Mucosa of rectum (tissue), 2 donors: ENCODE measurements around the gene METTL6.
"Not testable (repeated sequence)": the region's sequence is repeated elsewhere in the genome, so short reads cannot be mapped to it uniquely, and the experiment has no call there.

Source experiments
- H3K27ac ChIP-seq, 2 donors: one replicate each; pipeline ENCODE4 v1.7.0; 2013; ENCODE audit warnings: inconsistent platforms in 2 of 2, low read depth in 2 of 2, low read length in 2 of 2
- H3K27me3 ChIP-seq, 2 donors: one replicate each; pipeline ENCODE4 v1.7.0; 2013; ENCODE audit warnings: low read length in 2 of 2; ENCODE audit not compliant: control insufficient read depth in 2 of 2, insufficient read depth in 2 of 2
- H3K36me3 ChIP-seq, 2 donors: one replicate each; pipeline ENCODE4 v1.7.0; 2013; ENCODE audit warnings: low read length in 2 of 2; ENCODE audit not compliant: control insufficient read depth in 2 of 2, insufficient read depth in 2 of 2
- H3K4me1 ChIP-seq, 2 donors: one replicate each; pipeline ENCODE4 v1.7.0; 2013; ENCODE audit warnings: low read length in 2 of 2, mild to moderate bottlenecking in 1 of 2; ENCODE audit not compliant: control insufficient read depth in 2 of 2, insufficient read depth in 2 of 2
- H3K4me3 ChIP-seq, 2 donors: one replicate each; pipeline ENCODE4 v1.7.0; 2013; ENCODE audit warnings: low read length in 2 of 2
- H3K9ac ChIP-seq, 2 donors: one replicate each; pipeline ENCODE4 v1.7.0; 2013; ENCODE audit warnings: low read length in 2 of 2, low read depth in 1 of 2, mild to moderate bottlenecking in 1 of 2
- H3K9me3 ChIP-seq, 2 donors: one replicate each; pipeline ENCODE4 v1.7.0; 2013; ENCODE audit warnings: low read length in 2 of 2; ENCODE audit not compliant: control insufficient read depth in 2 of 2
- donor health status: healthy.
- donor health status: Normal muscosa, but diverticular disease.

The METTL6 gene

GRCh38 chr3:15409239-15409638, 18.1 kb downstream of the METTL6 start:
- peaks cover 0 to 2% of the 10 kb centered on the region in 2 donors for H3K4me1 ChIP-seq
- H3K4me3 ChIP-seq: no peak overlapping the region
- H3K27me3 ChIP-seq: no peaks in the 10 kb centered on the region
- no peak overlapping the region for H3K9ac ChIP-seq
- no peaks in the 10 kb centered on the region for H3K9me3 ChIP-seq
- peaks cover 15 to 18% of the 10 kb centered on the region in 2 donors for H3K36me3 ChIP-seq
- no peak overlapping the region for H3K27ac ChIP-seq

- no peak overlapping the region for H3K9ac ChIP-seq
- no peak overlapping the region for H3K27ac ChIP-seq
- H3K4me1 ChIP-seq: peaks cover 0 to 2% of the 10 kb centered on the region in 2 donors
- peaks cover 2 to 4% of the 10 kb centered on the region in 2 donors for H3K36me3 ChIP-seq
- no peaks in the 10 kb centered on the region for H3K27me3 ChIP-seq
- H3K4me3 ChIP-seq: no peak overlapping the region
- H3K9me3 ChIP-seq: no peaks in the 10 kb centered on the region
Observed at GRCh38 chr3:15405448-15406050, 21.8 kb downstream of the METTL6 start.

- Histone ChIP-seq H3K9me3 (no peaks in the 10 kb centered on the region), H3K9ac (no peak overlapping the region), H3K4me3 (no peak overlapping the region), H3K4me1 (peaks cover 0 to 2% of the 10 kb centered on the region in 2 donors), H3K36me3 (peaks cover 0 to 1% of the 10 kb centered on the region in 2 donors), H3K27me3 (no peaks in the 10 kb centered on the region), H3K27ac (no peak overlapping the region)
Observed at GRCh38 chr3:15404767-15405166, 22.6 kb downstream of the METTL6 start.

GRCh38 chr3:15403965-15404364, 23.4 kb downstream of the METTL6 start:
- Histone ChIP-seq H3K27me3 (no peaks in the 10 kb centered on the region), H3K36me3 (no peaks in the 10 kb centered on the region), H3K9ac (no peak overlapping the region), H3K4me3 (no peak overlapping the region), H3K27ac (no peak overlapping the region), H3K9me3 (no peaks in the 10 kb centered on the region), H3K4me1 (peaks cover 0 to 2% of the 10 kb centered on the region in 2 donors)

- Histone ChIP-seq H3K27me3 (no peaks in the 10 kb centered on the region), H3K27ac (no peak overlapping the region), H3K9ac (no peak overlapping the region), H3K4me3 (no peak overlapping the region), H3K9me3 (no peaks in the 10 kb centered on the region), H3K36me3 (no peaks in the 10 kb centered on the region), H3K4me1 (peaks cover 0 to 2% of the 10 kb centered on the region in 2 donors)
Observed at GRCh38 chr3:15403495-15403894, 23.8 kb downstream of the METTL6 start.

GRCh38 chr3:15401936-15402335, 25.4 kb downstream of the METTL6 start:
- Histone ChIP-seq H3K27me3 (no peaks in the 10 kb centered on the region), H3K9me3 (no peaks in the 10 kb centered on the region), H3K9ac (no peak overlapping the region), H3K36me3 (no peaks in the 10 kb centered on the region), H3K4me3 (no peak overlapping the region), H3K4me1 (peaks cover 0 to 2% of the 10 kb centered on the region in 2 donors), H3K27ac (no peak overlapping the region)

- H3K4me1 ChIP-seq: no peaks in the 10 kb centered on the region
- no peak overlapping the region for H3K4me3 ChIP-seq
- H3K27ac ChIP-seq: no peak overlapping the region
- H3K36me3 ChIP-seq: no peaks in the 10 kb centered on the region
- no peaks in the 10 kb centered on the region for H3K27me3 ChIP-seq
- no peaks in the 10 kb centered on the region for H3K9me3 ChIP-seq
- H3K9ac ChIP-seq: no peak overlapping the region
Observed at GRCh38 chr3:15399970-15400369, 27.4 kb downstream of the METTL6 start.

GRCh38 chr3:15398731-15399133, 28.6 kb downstream of the METTL6 start:
- not testable (repeated sequence) for H3K4me3 ChIP-seq, H3K36me3 ChIP-seq, H3K9ac ChIP-seq, H3K27me3 ChIP-seq, H3K4me1 ChIP-seq, H3K9me3 ChIP-seq, H3K27ac ChIP-seq

- H3K9me3 ChIP-seq, H3K4me1 ChIP-seq, H3K9ac ChIP-seq, H3K4me3 ChIP-seq, H3K27me3 ChIP-seq, H3K27ac ChIP-seq, H3K36me3 ChIP-seq: not testable (repeated sequence)
Observed at GRCh38 chr3:15393252-15393651, 34.1 kb downstream of the METTL6 start.

GRCh38 chr3:15391007-15391406, 36.3 kb downstream of the METTL6 start:
- no peaks in the 10 kb centered on the region for H3K27me3 ChIP-seq
- H3K4me1 ChIP-seq: peaks cover 0 to 2% of the 10 kb centered on the region in 2 donors
- H3K27ac ChIP-seq: no peak overlapping the region
- H3K36me3 ChIP-seq: no peaks in the 10 kb centered on the region
- no peaks in the 10 kb centered on the region for H3K9me3 ChIP-seq
- no peak overlapping the region for H3K4me3 ChIP-seq
- H3K9ac ChIP-seq: no peak overlapping the region

GRCh38 chr3:15390460-15390859, 36.9 kb downstream of the METTL6 start:
- no peaks in the 10 kb centered on the region for H3K9me3 ChIP-seq
- no peak overlapping the region for H3K27ac ChIP-seq

More at GRCh38 chr3:15390460-15390859, 36.9 kb downstream of the METTL6 start:
- peaks cover 0 to 2% of the 10 kb centered on the region in 2 donors for H3K4me1 ChIP-seq
- no peaks in the 10 kb centered on the region for H3K36me3 ChIP-seq
- H3K9ac ChIP-seq: no peak overlapping the region
- H3K4me3 ChIP-seq: no peak overlapping the region
- no peaks in the 10 kb centered on the region for H3K27me3 ChIP-seq
